ENCODE data around the gene RIMBP2.

The RIMBP2 gene

DNA sequence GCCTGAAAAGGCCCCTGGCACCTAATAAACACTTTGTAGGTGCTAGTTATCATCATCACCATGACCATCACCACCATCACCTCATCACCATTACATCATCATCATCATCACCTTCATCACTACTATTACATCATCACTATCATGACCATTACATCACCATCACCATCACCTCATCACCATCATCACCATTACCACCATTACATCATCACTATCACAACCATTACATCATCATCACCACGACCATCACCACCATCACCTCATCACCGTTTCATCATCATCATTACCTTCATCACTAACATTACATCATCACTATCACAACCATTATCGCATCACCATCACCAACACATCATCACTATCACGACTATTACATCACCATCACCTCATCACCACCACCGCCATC is 132.8 kb downstream of the RIMBP2 start:
- DNase-seq (ENCODE audit: low read depth): no peak
- no peak overlapping the region for H3K4me3 ChIP-seq (ENCODE audit: control insufficient read depth, low read depth, low read length)
- TF ChIP-seq, protein P1, sequence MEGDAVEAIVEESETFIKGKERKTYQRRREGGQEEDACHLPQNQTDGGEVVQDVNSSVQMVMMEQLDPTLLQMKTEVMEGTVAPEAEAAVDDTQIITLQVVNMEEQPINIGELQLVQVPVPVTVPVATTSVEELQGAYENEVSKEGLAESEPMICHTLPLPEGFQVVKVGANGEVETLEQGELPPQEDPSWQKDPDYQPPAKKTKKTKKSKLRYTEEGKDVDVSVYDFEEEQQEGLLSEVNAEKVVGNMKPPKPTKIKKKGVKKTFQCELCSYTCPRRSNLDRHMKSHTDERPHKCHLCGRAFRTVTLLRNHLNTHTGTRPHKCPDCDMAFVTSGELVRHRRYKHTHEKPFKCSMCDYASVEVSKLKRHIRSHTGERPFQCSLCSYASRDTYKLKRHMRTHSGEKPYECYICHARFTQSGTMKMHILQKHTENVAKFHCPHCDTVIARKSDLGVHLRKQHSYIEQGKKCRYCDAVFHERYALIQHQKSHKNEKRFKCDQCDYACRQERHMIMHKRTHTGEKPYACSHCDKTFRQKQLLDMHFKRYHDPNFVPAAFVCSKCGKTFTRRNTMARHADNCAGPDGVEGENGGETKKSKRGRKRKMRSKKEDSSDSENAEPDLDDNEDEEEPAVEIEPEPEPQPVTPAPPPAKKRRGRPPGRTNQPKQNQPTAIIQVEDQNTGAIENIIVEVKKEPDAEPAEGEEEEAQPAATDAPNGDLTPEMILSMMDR (IDR thresholded peaks at IDR 0.05; ENCODE audit: control insufficient read depth, insufficient read depth, low read depth, low read length, missing control alignments): no peak

DNA sequence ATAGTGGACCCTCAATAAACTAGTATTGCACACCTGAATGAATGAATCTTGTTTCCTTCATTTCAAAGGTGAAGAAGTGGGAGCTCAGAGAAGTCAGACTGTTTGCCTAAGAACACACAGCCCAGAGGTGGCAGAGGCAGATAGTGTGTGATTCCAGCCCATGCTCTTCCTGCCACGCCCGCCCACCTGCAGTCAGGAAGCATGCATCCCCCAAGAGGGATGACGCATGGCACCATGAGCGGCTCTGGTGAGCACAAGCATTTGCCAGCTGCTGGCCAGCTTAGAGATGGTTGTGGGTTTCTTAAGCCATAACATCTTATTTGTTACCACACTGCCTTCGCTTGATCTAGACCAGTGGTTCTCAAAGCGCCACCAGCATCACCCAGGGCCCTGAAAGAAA is 133.8 kb downstream of the RIMBP2 start:
- H3K4me3 ChIP-seq (ENCODE audit: control insufficient read depth, low read depth, low read length): no peak overlapping the region
- DNase-seq (ENCODE audit: low read depth): no peak
- TF ChIP-seq, protein P1 (IDR thresholded peaks at IDR 0.05; ENCODE audit: control insufficient read depth, insufficient read depth, low read depth, low read length, missing control alignments): no peak

DNA sequence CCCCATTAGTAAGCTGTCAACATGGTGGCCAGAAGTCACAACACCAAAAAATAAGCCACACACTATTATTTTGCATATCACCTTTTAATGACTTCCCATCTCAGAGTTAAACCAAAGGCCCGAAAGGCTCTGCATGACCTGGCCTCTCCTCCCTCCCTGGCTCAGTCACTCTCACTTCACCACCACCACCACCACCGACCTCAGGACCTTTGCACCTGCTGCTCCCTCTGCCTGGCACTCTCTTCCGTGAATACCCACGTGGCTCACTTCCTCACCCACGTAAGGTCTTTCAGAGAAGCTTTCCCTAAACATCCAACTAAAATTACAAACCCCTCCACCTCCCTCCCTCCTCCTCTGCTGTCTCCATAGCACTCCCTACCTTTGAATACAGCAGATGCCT is 134.3 kb downstream of the RIMBP2 start:
- TF ChIP-seq, protein P1 (IDR thresholded peaks at IDR 0.05; ENCODE audit: control insufficient read depth, insufficient read depth, low read depth, low read length, missing control alignments): no peak
- no peak overlapping the region for H3K4me3 ChIP-seq (ENCODE audit: control insufficient read depth, low read depth, low read length)
- DNase-seq (ENCODE audit: low read depth): no peak

- no peak overlapping the region for H3K4me3 ChIP-seq (ENCODE audit: control insufficient read depth, low read depth, low read length)
- TF ChIP-seq, protein P1 (IDR thresholded peaks at IDR 0.05; ENCODE audit: control insufficient read depth, insufficient read depth, low read depth, low read length, missing control alignments): no peak
- DNase-seq (ENCODE audit: low read depth): no peak
Measured at GRCh38 chr12:130579231-130579630, 136.9 kb downstream of the RIMBP2 start.

DNA sequence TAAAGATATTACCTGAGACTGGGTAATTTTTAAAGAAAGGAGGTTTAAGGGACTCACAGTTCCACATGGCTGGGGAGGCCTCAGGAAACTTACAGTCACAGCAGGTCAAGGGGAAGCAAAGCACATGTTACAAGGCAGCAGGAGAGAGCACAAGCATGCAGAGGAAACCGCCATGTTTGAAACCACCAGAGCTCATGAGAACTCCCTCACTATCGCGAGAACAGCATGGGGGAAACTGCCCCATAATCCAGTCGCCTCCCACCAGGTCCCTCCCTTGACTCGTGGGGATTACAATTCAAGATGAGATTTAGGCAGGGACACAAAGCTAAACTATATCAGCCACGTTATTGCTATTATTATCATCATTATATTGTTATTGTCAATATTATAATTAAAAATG is 138.7 kb downstream of the RIMBP2 start:
- TF ChIP-seq, protein P1 (IDR thresholded peaks at IDR 0.05; ENCODE audit: control insufficient read depth, insufficient read depth, low read depth, low read length, missing control alignments): no peak
- DNase-seq (ENCODE audit: low read depth): no peak
- no peak overlapping the region for H3K4me3 ChIP-seq (ENCODE audit: control insufficient read depth, low read depth, low read length)

DNA sequence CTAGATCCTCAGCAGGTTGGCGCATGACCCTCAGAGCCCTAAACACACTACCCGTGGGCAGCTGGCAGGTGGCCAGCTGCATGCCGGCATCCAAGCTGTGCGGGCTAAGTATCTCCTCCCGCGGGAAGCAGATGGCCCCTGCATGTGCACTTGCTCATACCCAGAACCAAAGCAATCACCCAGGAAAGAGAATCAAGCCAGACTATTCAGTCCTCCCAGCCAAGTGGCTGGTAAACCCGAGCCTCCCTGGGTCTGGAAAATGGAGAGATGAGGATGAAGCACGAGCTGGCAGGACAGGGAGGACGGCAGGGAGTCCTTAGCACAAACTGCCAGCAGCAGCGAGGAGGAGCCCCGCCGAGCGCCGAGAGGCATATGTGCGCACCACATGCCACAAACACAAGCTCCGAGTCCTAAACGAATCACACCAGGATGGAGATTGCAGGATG is 139.7 kb downstream of the RIMBP2 start:
- no peak for DNase-seq (ENCODE audit: low read depth)
- no peak overlapping the region for H3K4me3 ChIP-seq (ENCODE audit: control insufficient read depth, low read depth, low read length)
- TF ChIP-seq, protein P1 (IDR thresholded peaks at IDR 0.05; ENCODE audit: control insufficient read depth, insufficient read depth, low read depth, low read length, missing control alignments): no peak

- no peak for DNase-seq (ENCODE audit: low read depth)
- H3K4me3 ChIP-seq (ENCODE audit: control insufficient read depth, low read depth, low read length): no peak overlapping the region
- TF ChIP-seq, protein P1 (IDR thresholded peaks at IDR 0.05; ENCODE audit: control insufficient read depth, insufficient read depth, low read depth, low read length, missing control alignments): no peak
Measured at GRCh38 chr12:130574402-130574801, 141.7 kb downstream of the RIMBP2 start.

Data from AG09309 (cell line).